Skeletal muscle satellite cell (primary cell): ENCODE data around the gene DCAF7.

ENCODE experiments used
- H3K27me3 ChIP-seq: 2 replicates; pipeline ENCODE4 v1.7.0; 2013; ENCODE audit warnings: low read length; ENCODE audit not compliant: control insufficient read depth, insufficient read depth
- H3K36me3 ChIP-seq: 2 replicates; pipeline ENCODE4 v1.7.0; 2013; ENCODE audit warnings: mild to moderate bottlenecking, control low read depth, low read length; ENCODE audit not compliant: insufficient read depth
- H3K4me1 ChIP-seq: 2 replicates; pipeline ENCODE4 v1.7.0; 2013; ENCODE audit warnings: low read length; ENCODE audit not compliant: control insufficient read depth, insufficient read depth
- H3K4me2 ChIP-seq: 2 replicates; pipeline ENCODE4 v1.7.0; 2013; ENCODE audit warnings: mild to moderate bottlenecking, low read length
- H3K4me3 ChIP-seq: 2 replicates; pipeline ENCODE4 v1.7.0; 2013; ENCODE audit warnings: low read length
- H3K9ac ChIP-seq: 2 replicates; pipeline ENCODE4 v1.7.0; 2013; ENCODE audit warnings: mild to moderate bottlenecking, low read depth, low read length, moderate library complexity
- H3K9me3 ChIP-seq: replicated peaks from 2 replicates; pipeline ENCODE4 v1.7.0; 2013; ENCODE audit warnings: mild to moderate bottlenecking, control low read depth, low read length

Gene DCAF7

GRCh38 chr17:63573634-63574033 lies 23.4 kb downstream of the DCAF7 start:
- Histone ChIP-seq H3K4me1 (peaks cover 7% of the 10 kb centered on the region), H3K4me2 (no peak overlapping the region), H3K9me3 (no peaks in the 10 kb centered on the region), H3K36me3 (peaks cover 5% of the 10 kb centered on the region), H3K27me3 (no peaks in the 10 kb centered on the region), H3K9ac (no peak overlapping the region), H3K4me3 (no peak overlapping the region)

GRCh38 chr17:63578027-63578768 lies 27.9 kb downstream of the DCAF7 start:
- Histone ChIP-seq H3K4me1 (no peaks in the 10 kb centered on the region), H3K4me2 (no peak overlapping the region), H3K9ac (no peak overlapping the region), H3K27me3 (no peaks in the 10 kb centered on the region), H3K9me3 (no peaks in the 10 kb centered on the region), H3K36me3 (peaks cover 36% of the 10 kb centered on the region), H3K4me3 (no peak overlapping the region)

- Histone ChIP-seq H3K4me2 (no peak overlapping the region), H3K4me1 (no peaks in the 10 kb centered on the region), H3K36me3 (peaks cover 41% of the 10 kb centered on the region), H3K27me3 (no peaks in the 10 kb centered on the region), H3K4me3 (no peak overlapping the region), H3K9ac (no peak overlapping the region), H3K9me3 (no peaks in the 10 kb centered on the region)
These were observed 28.5 kb downstream of the DCAF7 start for GRCh38 chr17:63578769-63579111.

- Histone ChIP-seq H3K36me3 (peaks cover 43% of the 10 kb centered on the region), H3K4me3 (no peak overlapping the region), H3K9ac (no peak overlapping the region)
These were observed 29.4 kb downstream of the DCAF7 start for GRCh38 chr17:63579633-63580032.

GRCh38 chr17:63587770-63588169 lies 37.5 kb downstream of the DCAF7 start:
- no peak overlapping the region for H3K4me3 ChIP-seq
- no peaks in the 10 kb centered on the region for H3K4me1 ChIP-seq
- peaks cover 66% of the 10 kb centered on the region for H3K36me3 ChIP-seq
- no peaks in the 10 kb centered on the region for H3K27me3 ChIP-seq
- no peak overlapping the region for H3K4me2 ChIP-seq
- H3K9ac ChIP-seq, result no peak overlapping the region
- no peaks in the 10 kb centered on the region for H3K9me3 ChIP-seq

More at GRCh38 chr17:63579633-63580032, 29.4 kb downstream of the DCAF7 start:
- Histone ChIP-seq H3K27me3 (no peaks in the 10 kb centered on the region), H3K4me2 (no peak overlapping the region), H3K4me1 (no peaks in the 10 kb centered on the region), H3K9me3 (no peaks in the 10 kb centered on the region)

- no peak overlapping the region for H3K4me3 ChIP-seq
- H3K9ac ChIP-seq, result no peak overlapping the region
- H3K36me3 ChIP-seq, result peaks cover 59% of the 10 kb centered on the region
- H3K4me2 ChIP-seq, result no peak overlapping the region
- no peaks in the 10 kb centered on the region for H3K27me3 ChIP-seq
- no peaks in the 10 kb centered on the region for H3K4me1 ChIP-seq
- H3K9me3 ChIP-seq, result no peaks in the 10 kb centered on the region
These were observed 38.5 kb downstream of the DCAF7 start for GRCh38 chr17:63588797-63589196.

GRCh38 chr17:63589646-63590045 lies 39.4 kb downstream of the DCAF7 start:
- peaks cover 61% of the 10 kb centered on the region for H3K36me3 ChIP-seq
- no peaks in the 10 kb centered on the region for H3K9me3 ChIP-seq
- H3K4me2 ChIP-seq, result no peak overlapping the region
- H3K4me3 ChIP-seq, result no peak overlapping the region
- no peak overlapping the region for H3K9ac ChIP-seq
- no peaks in the 10 kb centered on the region for H3K27me3 ChIP-seq
- H3K4me1 ChIP-seq, result no peaks in the 10 kb centered on the region

GRCh38 chr17:63592797-63593196 lies 42.5 kb downstream of the DCAF7 start:
- Histone ChIP-seq H3K4me1 (no peaks in the 10 kb centered on the region), H3K4me2 (no peak overlapping the region), H3K36me3 (peaks cover 45% of the 10 kb centered on the region), H3K9me3 (no peaks in the 10 kb centered on the region), H3K9ac (no peak overlapping the region), H3K4me3 (no peak overlapping the region), H3K27me3 (no peaks in the 10 kb centered on the region)

- H3K4me1 ChIP-seq, result peaks cover 2% of the 10 kb centered on the region
These were observed 44.9 kb downstream of the DCAF7 start for GRCh38 chr17:63595132-63595531.

GRCh38 chr17:63596856-63597586 lies 46.7 kb downstream of the DCAF7 start:
- Histone ChIP-seq H3K36me3 (peaks cover 12% of the 10 kb centered on the region), H3K27me3 (no peaks in the 10 kb centered on the region)

More at GRCh38 chr17:63595132-63595531, 44.9 kb downstream of the DCAF7 start:
- Histone ChIP-seq H3K4me2 (no peak overlapping the region), H3K36me3 (peaks cover 25% of the 10 kb centered on the region), H3K9me3 (no peaks in the 10 kb centered on the region), H3K4me3 (no peak overlapping the region), H3K9ac (no peak overlapping the region), H3K27me3 (no peaks in the 10 kb centered on the region)

GRCh38 chr17:63598281-63598680 lies 48.0 kb downstream of the DCAF7 start:
- H3K9me3 ChIP-seq, result no peaks in the 10 kb centered on the region
- H3K27me3 ChIP-seq, result no peaks in the 10 kb centered on the region
- no peak overlapping the region for H3K4me2 ChIP-seq
- H3K4me1 ChIP-seq, result peaks cover 12% of the 10 kb centered on the region
- H3K36me3 ChIP-seq, result peaks cover 12% of the 10 kb centered on the region
- H3K9ac ChIP-seq, result no peak overlapping the region
- no peak overlapping the region for H3K4me3 ChIP-seq

More at GRCh38 chr17:63596856-63597586, 46.7 kb downstream of the DCAF7 start:
- Histone ChIP-seq H3K9me3 (no peaks in the 10 kb centered on the region), H3K4me2 (no peak overlapping the region), H3K4me1 (peaks cover 12% of the 10 kb centered on the region), H3K4me3 (no peak overlapping the region), H3K9ac (no peak overlapping the region)
